IPS-18c (cell line): ENCODE results near the gene RIN2.
"Not testable (repeated sequence)": the region's sequence is repeated elsewhere in the genome, so short reads cannot be mapped to it uniquely, and the experiment has no call there.

Experiments used
- H3K4me3 ChIP-seq: 2 replicates; pipeline ENCODE4 v1.7.0; 2013; ENCODE audit warnings: low read depth, mild to moderate bottlenecking, low read length, moderate library complexity; ENCODE audit not compliant: insufficient read depth
- H3K9me3 ChIP-seq: one replicate; pipeline ENCODE4 v1.6.1; 2013; ENCODE audit warnings: mild to moderate bottlenecking, low read length, moderate library complexity; ENCODE audit not compliant: control insufficient read depth, insufficient read depth

Gene RIN2

GRCh38 chr20:19794941-19795340 is 36.9 kb downstream of the RIN2 start:
- H3K4me3 ChIP-seq, result no peak overlapping the region
- H3K9me3 ChIP-seq, result no peaks in the 10 kb centered on the region

DNA sequence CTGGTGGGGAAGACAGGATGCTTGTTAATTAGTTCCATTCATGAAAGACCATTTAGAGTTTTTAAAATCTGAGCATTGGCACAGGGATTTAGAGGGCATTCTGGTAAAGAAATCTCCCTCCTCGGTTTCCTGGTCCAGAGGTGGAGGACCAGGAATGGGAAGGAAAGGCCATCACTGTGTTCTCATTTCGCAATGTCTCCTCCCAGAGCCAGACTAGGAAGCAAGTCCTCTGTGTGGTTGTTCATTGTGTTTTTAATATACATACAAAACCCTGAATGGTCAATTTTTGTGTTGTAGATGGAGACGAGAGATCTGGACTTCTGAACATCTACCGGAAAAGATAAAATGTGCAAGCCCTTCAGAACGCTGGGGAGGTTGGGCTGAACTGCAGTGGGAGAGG is 41.3 kb downstream of the RIN2 start:
- Histone ChIP-seq H3K4me3 (no peak overlapping the region), H3K9me3 (peaks cover 3% of the 10 kb centered on the region)

GRCh38 chr20:19802099-19802491 is 44.0 kb downstream of the RIN2 start:
- no peak overlapping the region for H3K4me3 ChIP-seq
- peaks cover 3% of the 10 kb centered on the region for H3K9me3 ChIP-seq

GRCh38 chr20:19802492-19803158 is 44.6 kb downstream of the RIN2 start:
- H3K9me3 ChIP-seq, result peaks cover 3% of the 10 kb centered on the region
- H3K4me3 ChIP-seq, result no peak overlapping the region

DNA sequence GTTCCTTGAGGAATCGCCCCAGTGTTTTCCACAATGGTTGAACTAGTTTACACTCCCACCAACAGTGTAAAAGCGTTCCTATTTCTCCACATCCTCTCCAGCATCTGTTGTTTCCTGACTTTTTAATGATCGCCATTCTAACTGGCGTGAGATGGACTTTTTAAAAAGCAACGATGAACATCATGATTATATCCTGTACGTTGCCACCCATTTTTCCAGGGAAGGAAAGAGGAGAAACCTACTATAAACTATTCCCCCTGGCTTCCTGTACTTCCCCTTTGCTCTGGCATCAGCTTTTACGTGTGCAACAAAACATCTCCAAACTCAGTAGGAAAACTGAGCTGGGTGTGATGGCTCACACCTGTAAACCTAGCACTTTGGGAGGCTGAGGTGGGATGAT is 48.2 kb downstream of the RIN2 start:
- H3K4me3 ChIP-seq, H3K9me3 ChIP-seq: not testable (repeated sequence)

- no peak overlapping the region for H3K4me3 ChIP-seq
- H3K9me3 ChIP-seq, result peaks cover 2% of the 10 kb centered on the region
Observed at GRCh38 chr20:19806806-19807190, 48.7 kb downstream of the RIN2 start.

DNA sequence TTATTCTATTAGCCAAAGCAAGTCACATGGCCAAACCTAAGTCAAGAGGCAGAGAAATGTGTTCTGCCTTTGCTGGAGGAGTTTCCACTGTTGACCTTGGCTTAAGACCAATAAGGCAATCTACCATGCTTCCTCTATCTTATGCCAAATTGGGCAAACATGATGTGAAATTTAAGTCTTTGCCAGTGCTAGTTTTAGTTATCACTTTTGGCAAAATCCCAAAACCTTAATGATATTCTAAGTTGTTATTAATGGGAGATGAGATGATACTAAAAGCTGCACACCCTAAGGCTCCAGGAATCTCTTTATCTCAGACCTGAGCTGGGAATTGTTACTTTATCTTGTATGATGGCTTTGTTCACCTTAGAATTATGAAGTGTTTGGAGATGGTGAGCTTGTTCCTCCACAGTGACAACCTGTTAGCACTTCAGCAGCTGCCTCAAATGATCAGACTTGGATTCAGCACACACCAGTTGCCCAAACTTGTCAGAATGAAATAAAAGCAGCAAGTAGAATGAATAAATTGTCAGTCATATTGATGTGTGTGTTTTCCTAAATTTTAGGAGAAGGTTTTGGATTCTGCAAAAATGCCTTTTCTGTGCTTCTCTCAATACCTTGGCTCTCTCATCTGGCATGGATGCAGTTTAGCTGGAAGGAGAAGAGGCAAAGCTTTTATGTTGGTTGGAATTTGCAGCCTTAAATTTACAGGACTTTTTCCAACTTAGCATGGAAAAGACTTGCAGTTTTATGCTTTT is 49.3 kb downstream of the RIN2 start:
- peaks cover 2% of the 10 kb centered on the region for H3K9me3 ChIP-seq

More for the DNA sequence above, 49.3 kb downstream of the RIN2 start:
- no peak overlapping the region for H3K4me3 ChIP-seq
